ENCODE results near the gene APOBEC3G. TPM values are rescaled to one million over a fixed set of nuclear protein-coding genes. Genes with fewer than 3 reads are reported as not detected.

Gene APOBEC3G
- polyA plus RNA-seq, 3 donors = 33.3 to 73.6 (median 64.5) TPM

- Mint-ChIP-seq H3K4me1 (peaks cover 8% of the 10 kb centered on the region), H3K27ac (no peak overlapping the region), H3K27me3 (ENCODE audit: low read depth in 3 of 3) (peaks cover 1 to 10% (median 3%) of the 10 kb centered on the region in 3 donors), H3K36me3 (peaks cover 7 to 13% of the 10 kb centered on the region in 2 donors), H3K4me3 (no peak overlapping the region), H3K9me3 (peaks cover 0 to 1% (median 0%) of the 10 kb centered on the region in 7 donors)
- H2AFZ ChIP-seq (ENCODE audit: insufficient read depth, low read depth, low read length, poor library complexity, severe bottlenecking) = no peak overlapping the region
- DNase-seq = no peak
- no peak overlapping the region for H3K4me2 ChIP-seq (replicated peaks; ENCODE audit: extremely low read depth, low read length, poor library complexity, severe bottlenecking)
- H3K9ac ChIP-seq (ENCODE audit: insufficient read depth, low read length, poor library complexity, severe bottlenecking) = no peak overlapping the region
- no peak overlapping the region for H3K27ac ChIP-seq (ENCODE audit: low read depth in 1 of 2, low read length in 2 of 2)
- no peaks in the 10 kb centered on the region for H3K27me3 ChIP-seq (ENCODE audit: control insufficient read depth in 2 of 2, insufficient read depth in 2 of 2, low read length in 2 of 2)
- TF ChIP-seq CTCF (IDR thresholded peaks at IDR 0.05) = no peak
- no peaks in the 10 kb centered on the region for H3K79me2 ChIP-seq (ENCODE audit: insufficient read depth, low read length)
- 96% methylated on average over 14 of the region's 17 CpGs for WGBS (ENCODE audit: insufficient coverage)
- no peaks in the 10 kb centered on the region for H3K9me3 ChIP-seq (replicated peaks in 1 of 2; ENCODE audit: control insufficient read depth in 1 of 2, insufficient read depth in 1 of 2, low read length in 2 of 2)
- no peak overlapping the region for H3K4me3 ChIP-seq (replicated peaks in 1 of 3; ENCODE audit: low read depth in 2 of 3, low read length in 3 of 3)
- H3K36me3 ChIP-seq (replicated peaks in 1 of 2; ENCODE audit: control insufficient read depth in 1 of 2, insufficient read depth in 2 of 2, low read length in 2 of 2) = no peaks in the 10 kb centered on the region
- peaks cover 9 to 12% of the 10 kb centered on the region in 2 donors for H3K4me1 ChIP-seq (ENCODE audit: control insufficient read depth in 1 of 2, insufficient read depth in 2 of 2, low read length in 2 of 2)
- H4K20me1 ChIP-seq (ENCODE audit: insufficient read depth, low read length) = no peaks in the 10 kb centered on the region
- intact Hi-C loops (cut with micrococcal nuclease) = no loop called here
These were observed 56.8 kb downstream of the APOBEC3G start for GRCh38 chr22:39133871-39134270.

- H3K9me3 Mint-ChIP-seq = no peaks in the 10 kb centered on the region
- H3K27me3 Mint-ChIP-seq (ENCODE audit: low read depth in 3 of 3) = peaks cover 1 to 10% (median 3%) of the 10 kb centered on the region in 3 donors
- peaks cover 8% of the 10 kb centered on the region for H3K4me1 Mint-ChIP-seq
These were observed 57.5 kb downstream of the APOBEC3G start for GRCh38 chr22:39134366-39135091.

More at GRCh38 chr22:39134366-39135091, 57.5 kb downstream of the APOBEC3G start:
- Histone ChIP-seq H2AFZ (ENCODE audit: insufficient read depth, low read depth, low read length, poor library complexity, severe bottlenecking) (no peak overlapping the region), H3K4me3 (replicated peaks in 1 of 3; ENCODE audit: low read depth in 2 of 3, low read length in 3 of 3) (no peak overlapping the region), H3K4me1 (ENCODE audit: control insufficient read depth in 1 of 2, insufficient read depth in 2 of 2, low read length in 2 of 2) (peaks cover 9 to 12% of the 10 kb centered on the region in 2 donors), H3K79me2 (ENCODE audit: insufficient read depth, low read length) (no peaks in the 10 kb centered on the region), H3K4me2 (replicated peaks; ENCODE audit: extremely low read depth, low read length, poor library complexity, severe bottlenecking) (no peak overlapping the region), H3K27me3 (ENCODE audit: control insufficient read depth in 2 of 2, insufficient read depth in 2 of 2, low read length in 2 of 2) (no peaks in the 10 kb centered on the region), H3K9me3 (replicated peaks in 1 of 2; ENCODE audit: control insufficient read depth in 1 of 2, insufficient read depth in 1 of 2, low read length in 2 of 2) (no peaks in the 10 kb centered on the region), H3K9ac (ENCODE audit: insufficient read depth, low read length, poor library complexity, severe bottlenecking) (no peak overlapping the region), H3K27ac (ENCODE audit: low read depth in 1 of 2, low read length in 2 of 2) (no peak overlapping the region), H3K36me3 (replicated peaks in 1 of 2; ENCODE audit: control insufficient read depth in 1 of 2, insufficient read depth in 2 of 2, low read length in 2 of 2) (no peaks in the 10 kb centered on the region), H4K20me1 (ENCODE audit: insufficient read depth, low read length) (no peaks in the 10 kb centered on the region)
- H3K27ac Mint-ChIP-seq = no peak overlapping the region
- H3K36me3 Mint-ChIP-seq = peaks cover 7 to 13% of the 10 kb centered on the region in 2 donors
- H3K4me3 Mint-ChIP-seq = no peak overlapping the region
- DNase-seq = no peak
- intact Hi-C loops (cut with micrococcal nuclease) = no loop called here
- WGBS (ENCODE audit: insufficient coverage) = 97% methylated on average over 31 of the region's 35 CpGs
- no peak for TF ChIP-seq CTCF (IDR thresholded peaks at IDR 0.05)
